ENCODE results near the gene DENND4A. TPM values are rescaled to one million over a fixed set of nuclear protein-coding genes. Genes with fewer than 3 reads are reported as not detected.

The DENND4A gene
- total RNA-seq, 1 donor from 2014 or later: 13.9 TPM

GRCh38 chr15:65789759-65790425, 2.2 kb downstream of the DENND4A start:
- no peak overlapping the region for H3K4me2 ChIP-seq (ENCODE audit: low read length)

GRCh38 chr15:65789105-65789504, 3.0 kb downstream of the DENND4A start:
- Histone ChIP-seq H3K27ac (ENCODE audit: low read depth, low read length) (no peak overlapping the region), H3K4me3 (ENCODE audit: insufficient read depth, low read depth, low read length) (no peak overlapping the region), H2AFZ (ENCODE audit: low read depth, low read length) (no peak overlapping the region), H3K36me3 (ENCODE audit: insufficient read depth, low read length) (no peaks in the 10 kb centered on the region), H3K9me3 (ENCODE audit: insufficient read depth, low read depth, low read length) (no peaks in the 10 kb centered on the region), H4K20me1 (ENCODE audit: insufficient read depth, low read length) (peaks cover 3% of the 10 kb centered on the region), H3K9ac (ENCODE audit: low read length) (no peak overlapping the region), H3K4me2 (ENCODE audit: low read length) (no peak overlapping the region), H3K4me1 (ENCODE audit: insufficient read depth, low read length) (peaks cover 16% of the 10 kb centered on the region), H3K79me2 (ENCODE audit: insufficient read depth, low read length) (peaks cover 60% of the 10 kb centered on the region), H3K27me3 (ENCODE audit: insufficient read depth, low read length) (no peaks in the 10 kb centered on the region)
- TF ChIP-seq CTCF (IDR thresholded peaks at IDR 0.05; ENCODE audit: insufficient read depth, low read depth, low read length) (no peak), EZH2 (IDR thresholded peaks at IDR 0.05; ENCODE audit: insufficient read depth, low read length) (no peak)
- no peaks in the 10 kb centered on the region for H3K27me3 Mint-ChIP-seq (ENCODE audit: low read depth, unreplicated experiment)
- H3K4me3 Mint-ChIP-seq (ENCODE audit: unreplicated experiment): no peak overlapping the region
- DNase-seq (ENCODE audit: low read depth): no peak
- no peaks in the 10 kb centered on the region for H3K9me3 Mint-ChIP-seq (ENCODE audit: unreplicated experiment)
- no peak overlapping the region for H3K27ac Mint-ChIP-seq (ENCODE audit: unreplicated experiment)
- peaks cover 10% of the 10 kb centered on the region for H3K4me1 Mint-ChIP-seq (ENCODE audit: low read depth, unreplicated experiment)
- no peak for FAIRE-seq
- H3K36me3 Mint-ChIP-seq (ENCODE audit: low read depth, unreplicated experiment): no peaks in the 10 kb centered on the region

More at GRCh38 chr15:65789759-65790425, 2.2 kb downstream of the DENND4A start:
- Histone ChIP-seq H3K9ac (ENCODE audit: low read length) (no peak overlapping the region), H3K27ac (ENCODE audit: low read depth, low read length) (no peak overlapping the region), H3K9me3 (ENCODE audit: insufficient read depth, low read depth, low read length) (no peaks in the 10 kb centered on the region), H3K36me3 (ENCODE audit: insufficient read depth, low read length) (no peaks in the 10 kb centered on the region), H3K79me2 (ENCODE audit: insufficient read depth, low read length) (peaks cover 55% of the 10 kb centered on the region), H4K20me1 (ENCODE audit: insufficient read depth, low read length) (peaks cover 3% of the 10 kb centered on the region), H3K27me3 (ENCODE audit: insufficient read depth, low read length) (no peaks in the 10 kb centered on the region), H3K4me3 (ENCODE audit: insufficient read depth, low read depth, low read length) (no peak overlapping the region), H3K4me1 (ENCODE audit: insufficient read depth, low read length) (peaks cover 16% of the 10 kb centered on the region), H2AFZ (ENCODE audit: low read depth, low read length) (no peak overlapping the region)
- Mint-ChIP-seq H3K9me3 (ENCODE audit: unreplicated experiment) (no peaks in the 10 kb centered on the region), H3K4me3 (ENCODE audit: unreplicated experiment) (peak overlapping the region; percentile 75), H3K27ac (ENCODE audit: unreplicated experiment) (no peak overlapping the region), H3K27me3 (ENCODE audit: low read depth, unreplicated experiment) (no peaks in the 10 kb centered on the region), H3K4me1 (ENCODE audit: low read depth, unreplicated experiment) (peaks cover 10% of the 10 kb centered on the region), H3K36me3 (ENCODE audit: low read depth, unreplicated experiment) (no peaks in the 10 kb centered on the region)
- DNase-seq (ENCODE audit: low read depth): no peak
- FAIRE-seq: no peak
- no peak for TF ChIP-seq EZH2 (IDR thresholded peaks at IDR 0.05; ENCODE audit: insufficient read depth, low read length)
- TF ChIP-seq CTCF (IDR thresholded peaks at IDR 0.05; ENCODE audit: insufficient read depth, low read depth, low read length): no peak

GRCh38 chr15:65787260-65787659, 4.8 kb downstream of the DENND4A start:
- H4K20me1 ChIP-seq (ENCODE audit: insufficient read depth, low read length): peaks cover 3% of the 10 kb centered on the region
- FAIRE-seq (no peak), DNase-seq (ENCODE audit: low read depth) (no peak)
- H3K27me3 ChIP-seq (ENCODE audit: insufficient read depth, low read length): no peaks in the 10 kb centered on the region
- no peaks in the 10 kb centered on the region for H3K36me3 Mint-ChIP-seq (ENCODE audit: low read depth, unreplicated experiment)
- H3K4me3 Mint-ChIP-seq (ENCODE audit: unreplicated experiment): peak overlapping the region; percentile 9
- H3K4me1 Mint-ChIP-seq (ENCODE audit: low read depth, unreplicated experiment): peaks cover 12% of the 10 kb centered on the region
- H3K9ac ChIP-seq (ENCODE audit: low read length): peak overlapping the region; percentile 77
- no peaks in the 10 kb centered on the region for H3K9me3 ChIP-seq (ENCODE audit: insufficient read depth, low read depth, low read length)
- H2AFZ ChIP-seq (ENCODE audit: low read depth, low read length): peak overlapping the region; percentile 43
- H3K4me1 ChIP-seq (ENCODE audit: insufficient read depth, low read length): peaks cover 10% of the 10 kb centered on the region
- TF ChIP-seq EZH2 (IDR thresholded peaks at IDR 0.05; ENCODE audit: insufficient read depth, low read length): no peak
- TF ChIP-seq CTCF (IDR thresholded peaks at IDR 0.05; ENCODE audit: insufficient read depth, low read depth, low read length): no peak
- H3K27me3 Mint-ChIP-seq (ENCODE audit: low read depth, unreplicated experiment): no peaks in the 10 kb centered on the region
- peak overlapping the region; percentile 48 for H3K4me3 ChIP-seq (ENCODE audit: insufficient read depth, low read depth, low read length)
- peaks cover 71% of the 10 kb centered on the region for H3K79me2 ChIP-seq (ENCODE audit: insufficient read depth, low read length)
- peak overlapping the region; percentile 95 for H3K27ac Mint-ChIP-seq (ENCODE audit: unreplicated experiment)
- H3K36me3 ChIP-seq (ENCODE audit: insufficient read depth, low read length): no peaks in the 10 kb centered on the region
- H3K9me3 Mint-ChIP-seq (ENCODE audit: unreplicated experiment): no peaks in the 10 kb centered on the region
- peak overlapping the region; percentile 82 for H3K27ac ChIP-seq (ENCODE audit: low read depth, low read length)
- H3K4me2 ChIP-seq (ENCODE audit: low read length): peak overlapping the region; percentile 81
